Panc1 (cell line): ENCODE results near the gene KCNMA1. TPM values are rescaled to one million over a fixed set of nuclear protein-coding genes. Genes with fewer than 3 reads are reported as not detected.

Experiments
- ATAC-seq: fragments of 200-7000 bp; cut with Tn5 transposase; 2 replicates; pipeline ENCODE4 v1.9.1; 2020; ENCODE audit warnings: mild to moderate bottlenecking, moderate library complexity
- BruUV-seq: library from RNA; stranded (reverse); fragments of 400-500 nt; replicated peaks from 2 replicates; lab custom pipeline; 2021; lab: Mats Ljungman, UMichigan
- CTCF ChIA-PET: fragments of 300-600 bp; sonication (Branson Sonifier 250); formaldehyde crosslinking; loops from one replicate; lab custom pipeline; 2022; ENCODE audit warnings: antibody characterized with exemption; lab: Charles Lee
- POLR2A ChIA-PET: fragments of 300-600 bp; sonication (Branson Sonifier 250); formaldehyde crosslinking; loops from one replicate; lab custom pipeline; 2022; ENCODE audit warnings: antibody characterized with exemption; lab: Charles Lee
- DNase-seq: peaks from one replicate; pipeline ENCODE4 v3.0.0-alpha.2; 2010; ENCODE audit warnings: low read depth, low spot score
- H3K27ac ChIP-seq: 2 replicates; pipeline ENCODE4 v1.5.1; 2011; ENCODE audit warnings: mild to moderate bottlenecking, low read length, inconsistent platforms
- H3K27me3 ChIP-seq: fragments of 200-500 bp; sonication (Bioruptor generic); 2 replicates; pipeline ENCODE4 v1.6.0; 2014; ENCODE audit warnings: low read length, inconsistent platforms; ENCODE audit not compliant: control insufficient read depth, insufficient read depth
- H3K36me3 ChIP-seq: fragments of 200-500 bp; sonication (Bioruptor generic); 2 replicates; pipeline ENCODE4 v1.5.1; 2014; ENCODE audit warnings: inconsistent platforms, mild to moderate bottlenecking, low read length, moderate library complexity; ENCODE audit not compliant: control insufficient read depth, insufficient read depth
- H3K4me1 ChIP-seq: 2 replicates; pipeline ENCODE4 v1.5.1; 2011; ENCODE audit warnings: inconsistent platforms, mild to moderate bottlenecking, low read length, moderate library complexity; ENCODE audit not compliant: control insufficient read depth, insufficient read depth
- H3K4me3 ChIP-seq, 2 experiments: 2 replicates each; pipeline ENCODE4 v1.5.1; 2011 to 2012; ENCODE audit warnings: low read depth in 2 of 2, low read length in 2 of 2, mild to moderate bottlenecking in 2 of 2, inconsistent platforms in 1 of 2, moderate library complexity in 1 of 2
- H3K9me3 ChIP-seq: fragments of 200-500 bp; sonication (Bioruptor generic); 2 replicates; pipeline ENCODE4 v1.5.1; 2014; ENCODE audit warnings: low read depth, mild to moderate bottlenecking, inconsistent platforms, low read length, moderate library complexity; ENCODE audit not compliant: control insufficient read depth, insufficient read depth
- POLR2AphosphoS5 ChIP-seq: IDR thresholded peaks from 2 replicates; pipeline ENCODE4 v1.6.1; 2012; ENCODE audit warnings: mild to moderate bottlenecking, low read depth, low read length, moderate library complexity
- SIN3A ChIP-seq: IDR thresholded peaks from 2 replicates; pipeline ENCODE4 v1.6.1; 2012; ENCODE audit warnings: low read depth, mild to moderate bottlenecking, low read length, moderate library complexity, borderline replicate concordance; ENCODE audit not compliant: insufficient read depth
- TCF7L2 ChIP-seq: IDR thresholded peaks from 2 replicates; pipeline ENCODE4 v1.6.1; 2011; ENCODE audit warnings: mild to moderate bottlenecking, low read depth, low read length, inconsistent platforms
- in situ Hi-C: cut with HindIII; loops from 2 replicates; pipeline ENCODE4 v1.10.0; 2016; ENCODE audit warnings: low sequenced_read_pairs, low pct_unique_long_range_greater_than_20kb
- intact Hi-C: fragments of 100-400 bp; cut with micrococcal nuclease; formaldehyde crosslinking; loops from one replicate; pipeline ENCODE4 v1.10.0; 2022; ENCODE audit not compliant: unreplicated experiment
- total RNA-seq: library from RNA; stranded (reverse); gene quantifications from one replicate; pipeline ENCODE4 v1.2.1, GENCODE V29; 2021; ENCODE audit not compliant: unreplicated experiment
- TF ChIP-seq, protein P1 (sequence below), 2 experiments: IDR thresholded peaks; 2 replicates each; pipeline ENCODE4 v1.6.1; 2011 to 2012; ENCODE audit warnings: low read depth in 2 of 2, control low read depth in 1 of 2, low read length in 1 of 2, mild to moderate bottlenecking in 1 of 2, moderate library complexity in 1 of 2; ENCODE audit not compliant: insufficient read depth in 1 of 2
- TF ChIP-seq, protein P2 (sequence below): fragments of 450-650 bp; IDR thresholded peaks from 2 replicates; pipeline ENCODE4 v1.5.1; 2017; ENCODE audit warnings: mild to moderate bottlenecking

Gene KCNMA1
- total RNA-seq, 1 experiment from 2014 or later: 91.9 TPM

DNA sequence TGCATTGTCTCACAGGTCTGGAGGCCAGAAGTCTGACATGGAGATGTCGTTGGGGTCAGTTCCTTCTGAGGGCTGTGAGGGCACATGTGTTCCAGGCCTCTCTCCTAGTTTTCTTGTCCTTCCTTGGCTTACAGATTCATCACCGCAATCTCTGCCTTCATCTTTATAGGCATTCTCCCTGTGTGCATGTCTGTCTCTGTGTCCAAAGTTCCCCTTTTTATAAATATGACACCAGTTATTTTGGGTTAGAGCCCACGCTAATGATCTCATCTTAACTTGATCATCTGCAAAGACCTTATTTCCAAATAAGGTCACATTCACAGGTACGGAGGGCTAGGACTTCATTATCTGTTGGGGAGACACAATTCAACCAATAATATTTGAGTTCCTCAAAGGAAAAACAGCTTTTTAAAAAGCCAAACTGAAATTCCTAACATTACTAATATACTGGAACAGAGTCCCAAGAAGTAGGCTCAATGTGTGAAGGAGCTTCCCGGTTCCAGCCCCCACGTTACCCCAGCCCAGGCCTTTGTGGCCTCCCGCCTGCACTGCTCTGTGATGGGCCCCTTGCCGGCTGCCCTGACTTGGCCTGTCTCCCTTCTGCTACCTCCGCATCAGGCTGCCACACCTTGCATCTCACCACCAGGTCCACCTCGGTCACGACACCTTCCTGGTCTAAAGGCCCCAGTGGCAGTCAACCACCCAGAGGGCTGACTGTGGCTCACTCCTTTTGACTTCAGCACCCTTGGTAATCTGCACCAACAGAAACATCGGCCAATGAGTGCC lies 142.7 kb downstream of the KCNMA1 start:
- no TSS peak for BruUV-seq
- intact Hi-C loops: no loop called here

DNA sequence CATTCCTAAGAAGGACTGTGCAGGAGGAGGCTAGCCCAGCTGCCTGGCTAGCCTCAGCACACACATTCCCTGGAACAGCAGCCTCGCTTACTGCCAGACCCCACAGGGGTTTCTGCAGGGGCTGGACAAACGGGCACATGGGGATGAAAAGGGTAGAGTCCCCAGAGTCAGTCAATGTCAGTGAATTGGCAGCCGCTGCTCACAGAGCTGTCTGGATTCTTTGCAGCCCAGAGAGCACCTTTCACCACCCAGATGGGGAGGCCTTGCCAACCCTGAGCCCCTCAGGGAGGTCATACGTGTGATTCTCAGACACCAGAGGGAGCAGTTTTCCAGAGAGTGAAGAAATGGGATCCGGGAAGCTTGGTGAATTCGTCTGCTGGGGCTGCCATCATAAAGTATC lies 143.3 kb downstream of the KCNMA1 start:
- peaks cover 43% of the 10 kb centered on the region for H3K4me1 ChIP-seq
- POLR2A ChIA-PET: no interaction called here
- no peak for TF ChIP-seq SIN3A
- H3K27ac ChIP-seq: peak overlapping the region; percentile 36; the same call in 1 of the 2 replicates
- H3K36me3 ChIP-seq: no peaks in the 10 kb centered on the region
- CTCF ChIA-PET: interaction anchor here (0.7 kb wide), 1 partner anchor 147 kb away, joined by 3 read pairs; no protein-coding TSS in a partner anchor
- ATAC-seq (0 out of 2 replicates have a peak, but pooled peaks have one; percentile 47), DNase-seq (no peak)
- in situ Hi-C loops (no loop called here), intact Hi-C loops (no loop called here)
- BruUV-seq: no TSS peak
- H3K4me3 ChIP-seq: no peak overlapping the region
- no peaks in the 10 kb centered on the region for H3K27me3 ChIP-seq
- H3K9me3 ChIP-seq: no peaks in the 10 kb centered on the region

More for the DNA sequence above, 142.7 kb downstream of the KCNMA1 start:
- ATAC-seq: no peak
- ChIA-PET CTCF (interaction anchor here (0.7 kb wide), 1 partner anchor 146 kb away, joined by 3 read pairs; no protein-coding TSS in a partner anchor), POLR2A (no interaction called here)
- no peaks in the 10 kb centered on the region for H3K9me3 ChIP-seq
- H3K27ac ChIP-seq: peak overlapping the region; percentile 36
- no peaks in the 10 kb centered on the region for H3K36me3 ChIP-seq
- TF ChIP-seq TCF7L2: no peak
- TF ChIP-seq, protein P1, sequence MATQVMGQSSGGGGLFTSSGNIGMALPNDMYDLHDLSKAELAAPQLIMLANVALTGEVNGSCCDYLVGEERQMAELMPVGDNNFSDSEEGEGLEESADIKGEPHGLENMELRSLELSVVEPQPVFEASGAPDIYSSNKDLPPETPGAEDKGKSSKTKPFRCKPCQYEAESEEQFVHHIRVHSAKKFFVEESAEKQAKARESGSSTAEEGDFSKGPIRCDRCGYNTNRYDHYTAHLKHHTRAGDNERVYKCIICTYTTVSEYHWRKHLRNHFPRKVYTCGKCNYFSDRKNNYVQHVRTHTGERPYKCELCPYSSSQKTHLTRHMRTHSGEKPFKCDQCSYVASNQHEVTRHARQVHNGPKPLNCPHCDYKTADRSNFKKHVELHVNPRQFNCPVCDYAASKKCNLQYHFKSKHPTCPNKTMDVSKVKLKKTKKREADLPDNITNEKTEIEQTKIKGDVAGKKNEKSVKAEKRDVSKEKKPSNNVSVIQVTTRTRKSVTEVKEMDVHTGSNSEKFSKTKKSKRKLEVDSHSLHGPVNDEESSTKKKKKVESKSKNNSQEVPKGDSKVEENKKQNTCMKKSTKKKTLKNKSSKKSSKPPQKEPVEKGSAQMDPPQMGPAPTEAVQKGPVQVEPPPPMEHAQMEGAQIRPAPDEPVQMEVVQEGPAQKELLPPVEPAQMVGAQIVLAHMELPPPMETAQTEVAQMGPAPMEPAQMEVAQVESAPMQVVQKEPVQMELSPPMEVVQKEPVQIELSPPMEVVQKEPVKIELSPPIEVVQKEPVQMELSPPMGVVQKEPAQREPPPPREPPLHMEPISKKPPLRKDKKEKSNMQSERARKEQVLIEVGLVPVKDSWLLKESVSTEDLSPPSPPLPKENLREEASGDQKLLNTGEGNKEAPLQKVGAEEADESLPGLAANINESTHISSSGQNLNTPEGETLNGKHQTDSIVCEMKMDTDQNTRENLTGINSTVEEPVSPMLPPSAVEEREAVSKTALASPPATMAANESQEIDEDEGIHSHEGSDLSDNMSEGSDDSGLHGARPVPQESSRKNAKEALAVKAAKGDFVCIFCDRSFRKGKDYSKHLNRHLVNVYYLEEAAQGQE (IDR thresholded peaks at IDR 0.05; ENCODE audit: insufficient read depth in 1 of 2, low read depth in 2 of 2, low read length in 1 of 2): no peak
- TF ChIP-seq, protein P2, sequence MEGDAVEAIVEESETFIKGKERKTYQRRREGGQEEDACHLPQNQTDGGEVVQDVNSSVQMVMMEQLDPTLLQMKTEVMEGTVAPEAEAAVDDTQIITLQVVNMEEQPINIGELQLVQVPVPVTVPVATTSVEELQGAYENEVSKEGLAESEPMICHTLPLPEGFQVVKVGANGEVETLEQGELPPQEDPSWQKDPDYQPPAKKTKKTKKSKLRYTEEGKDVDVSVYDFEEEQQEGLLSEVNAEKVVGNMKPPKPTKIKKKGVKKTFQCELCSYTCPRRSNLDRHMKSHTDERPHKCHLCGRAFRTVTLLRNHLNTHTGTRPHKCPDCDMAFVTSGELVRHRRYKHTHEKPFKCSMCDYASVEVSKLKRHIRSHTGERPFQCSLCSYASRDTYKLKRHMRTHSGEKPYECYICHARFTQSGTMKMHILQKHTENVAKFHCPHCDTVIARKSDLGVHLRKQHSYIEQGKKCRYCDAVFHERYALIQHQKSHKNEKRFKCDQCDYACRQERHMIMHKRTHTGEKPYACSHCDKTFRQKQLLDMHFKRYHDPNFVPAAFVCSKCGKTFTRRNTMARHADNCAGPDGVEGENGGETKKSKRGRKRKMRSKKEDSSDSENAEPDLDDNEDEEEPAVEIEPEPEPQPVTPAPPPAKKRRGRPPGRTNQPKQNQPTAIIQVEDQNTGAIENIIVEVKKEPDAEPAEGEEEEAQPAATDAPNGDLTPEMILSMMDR: peak; percentile 29; the same call in 1 of the 2 replicates
- no peak for TF ChIP-seq SIN3A
- no peaks in the 10 kb centered on the region for H3K27me3 ChIP-seq
- in situ Hi-C loops: no loop called here
- peaks cover 43% of the 10 kb centered on the region for H3K4me1 ChIP-seq
- no peak overlapping the region for H3K4me3 ChIP-seq
- no peak for DNase-seq

DNA sequence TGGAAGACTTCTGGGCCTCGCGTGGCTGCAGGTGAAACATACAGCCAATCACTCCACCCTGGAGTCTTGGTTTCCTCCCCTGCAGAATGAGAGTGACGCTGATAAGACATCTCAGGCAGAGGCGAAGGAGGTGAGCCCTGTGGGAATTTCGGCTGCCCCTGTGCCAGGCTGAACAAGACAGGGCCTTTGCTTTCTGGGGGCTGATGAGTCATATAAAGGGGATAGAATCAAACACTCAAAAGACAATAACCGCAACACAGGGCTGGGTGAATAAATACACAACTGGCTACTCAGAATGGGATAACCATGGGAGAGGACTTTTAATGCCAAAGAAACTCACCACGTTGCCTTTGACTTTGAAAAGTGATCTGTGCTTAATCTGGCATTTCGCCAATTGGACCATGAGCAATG lies 143.8 kb downstream of the KCNMA1 start:
- POLR2A ChIA-PET: no interaction called here
- TF ChIP-seq TCF7L2 (no peak), POLR2AphosphoS5 (no peak), SIN3A (no peak)
- TF ChIP-seq, protein P2: no peak
- TF ChIP-seq, protein P1 (IDR thresholded peaks at IDR 0.05; ENCODE audit: insufficient read depth in 1 of 2, low read depth in 2 of 2, low read length in 1 of 2): no peak

More for the DNA sequence above, 143.8 kb downstream of the KCNMA1 start:
- Histone ChIP-seq H3K27me3 (no peaks in the 10 kb centered on the region), H3K9me3 (no peaks in the 10 kb centered on the region), H3K27ac (no peak overlapping the region), H3K36me3 (no peaks in the 10 kb centered on the region), H3K4me1 (peaks cover 39% of the 10 kb centered on the region), H3K4me3 (no peak overlapping the region)
- BruUV-seq: no TSS peak
- in situ Hi-C loops: no loop called here
- ATAC-seq (no peak), DNase-seq (no peak)
- intact Hi-C loops: no loop called here
- CTCF ChIA-PET: no interaction called here
